Natural killer cell treated with Interleukin-12 subunit alpha and Interleukin-12 subunit beta and Interleukin-15 and Interleukin-18, amount 100 ng/mL, for 72 hours (primary cell): ENCODE data around the gene SLC7A1. TPM values are rescaled to one million over a fixed set of nuclear protein-coding genes. Genes with fewer than 3 reads are reported as not detected.
A peak's percentile ranks its signal among the peaks of the same experiment; 100 is the strongest.

Experiments used
- ATAC-seq, 2 donors: fragments of 150-1000 bp; cut with Tn5 transposase in 1 of 2; sonication (Bioruptor Pico), chemical (Tn5 transposase) in 1 of 2; 2 replicates each; pipeline ENCODE4 v1.10.0; 2021
- DNase-seq: peaks from one replicate; pipeline ENCODE4 v3.0.0; 2022; ENCODE audit warnings: low spot score
- H3K27ac Mint-ChIP-seq, 2 donors: 1 replicate in 1 of 2; 2 replicates in 1 of 2; pipeline ENCODE4 v1.8.0; 2022; ENCODE audit warnings: mixed read lengths in 2 of 2, mild to moderate bottlenecking in 1 of 2, moderate library complexity in 1 of 2
- H3K27me3 Mint-ChIP-seq, 2 donors: 1 replicate in 1 of 2; 2 replicates in 1 of 2; pipeline ENCODE4 v1.8.0; 2022; ENCODE audit warnings: mixed read lengths in 2 of 2
- H3K36me3 Mint-ChIP-seq: one replicate; pipeline ENCODE4 v1.8.0; 2022; ENCODE audit warnings: mixed read lengths
- H3K4me1 Mint-ChIP-seq, 2 donors: 1 replicate in 1 of 2; 2 replicates in 1 of 2; pipeline ENCODE4 v1.8.0; 2022; ENCODE audit warnings: low read depth in 2 of 2, mixed read lengths in 2 of 2, mild to moderate bottlenecking in 1 of 2
- H3K4me3 Mint-ChIP-seq: one replicate; pipeline ENCODE4 v1.8.0; 2022; ENCODE audit warnings: mixed read lengths
- H3K9me3 Mint-ChIP-seq: 2 replicates; pipeline ENCODE4 v1.8.0; 2022; ENCODE audit warnings: mixed read lengths
- total RNA-seq, 2 donors: library from RNA; stranded (reverse); gene quantifications; one replicate each; pipeline ENCODE4 v1.2.3, GENCODE V29; 2022

Gene SLC7A1
- total RNA-seq, 2 donors from 2014 or later = 80.2 to 152 TPM

GRCh38 chr13:29563941-29564340 lies 31.5 kb downstream of the SLC7A1 start:
- Mint-ChIP-seq H3K27ac (no peak overlapping the region), H3K9me3 (no peaks in the 10 kb centered on the region), H3K27me3 (no peaks in the 10 kb centered on the region), H3K4me1 (peaks cover 10 to 28% of the 10 kb centered on the region in 2 donors), H3K4me3 (no peak overlapping the region), H3K36me3 (no peaks in the 10 kb centered on the region)
- no peak for DNase-seq
- ATAC-seq = no peak

DNA sequence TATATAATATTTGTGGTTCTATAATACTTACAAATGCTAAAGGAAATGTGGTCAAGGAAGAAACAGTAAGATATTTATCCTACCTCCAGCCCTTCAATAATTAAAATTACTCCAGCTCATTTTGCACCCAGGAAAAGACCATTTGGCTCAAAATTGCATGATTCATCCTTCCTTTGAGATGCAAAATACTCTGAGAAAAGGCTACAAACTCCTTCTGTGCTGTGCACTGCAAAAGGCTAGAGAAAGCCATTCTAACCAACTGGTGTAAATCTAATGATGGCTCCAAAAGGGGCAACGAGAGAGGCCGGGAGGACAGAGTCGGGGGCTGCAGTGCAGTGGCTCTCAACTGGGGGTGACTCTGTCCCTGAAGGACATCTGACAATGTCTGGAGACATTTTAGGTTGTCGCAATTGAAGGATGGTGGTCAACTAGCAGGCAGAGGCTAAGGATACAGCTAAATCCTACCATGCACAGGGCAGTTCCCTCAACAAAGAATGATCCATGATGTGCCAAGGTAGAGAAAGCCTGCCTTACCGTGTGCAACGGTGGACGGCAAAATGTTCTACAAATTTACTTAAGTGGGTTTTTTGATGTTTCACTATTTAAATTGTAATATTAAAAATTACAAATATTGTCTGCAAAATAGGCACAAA lies 32.6 kb downstream of the SLC7A1 start:
- H3K27me3 Mint-ChIP-seq = no peaks in the 10 kb centered on the region
- H3K9me3 Mint-ChIP-seq = no peaks in the 10 kb centered on the region
- no peak overlapping the region for H3K27ac Mint-ChIP-seq
- peaks cover 10 to 23% of the 10 kb centered on the region in 2 donors for H3K4me1 Mint-ChIP-seq
- H3K4me3 Mint-ChIP-seq = no peak overlapping the region
- no peaks in the 10 kb centered on the region for H3K36me3 Mint-ChIP-seq
- ATAC-seq (no peak), DNase-seq (no peak)

- peaks cover 13 to 23% of the 10 kb centered on the region in 2 donors for H3K4me1 Mint-ChIP-seq
- no peak overlapping the region for H3K4me3 Mint-ChIP-seq
- no peak for DNase-seq
- H3K36me3 Mint-ChIP-seq = no peaks in the 10 kb centered on the region
- H3K27me3 Mint-ChIP-seq = no peaks in the 10 kb centered on the region
- no peak overlapping the region for H3K27ac Mint-ChIP-seq
- H3K9me3 Mint-ChIP-seq = no peaks in the 10 kb centered on the region
- no peak for ATAC-seq
These were observed 33.6 kb downstream of the SLC7A1 start for GRCh38 chr13:29561918-29562317.

- Mint-ChIP-seq H3K4me1 (peaks cover 0 to 11% of the 10 kb centered on the region in 2 donors), H3K4me3 (no peak overlapping the region), H3K9me3 (no peaks in the 10 kb centered on the region), H3K27me3 (no peaks in the 10 kb centered on the region), H3K36me3 (peaks cover 4% of the 10 kb centered on the region), H3K27ac (no peak overlapping the region)
- DNase-seq (no peak), ATAC-seq (no peak)
These were observed 38.7 kb downstream of the SLC7A1 start for GRCh38 chr13:29556742-29557141.

DNA sequence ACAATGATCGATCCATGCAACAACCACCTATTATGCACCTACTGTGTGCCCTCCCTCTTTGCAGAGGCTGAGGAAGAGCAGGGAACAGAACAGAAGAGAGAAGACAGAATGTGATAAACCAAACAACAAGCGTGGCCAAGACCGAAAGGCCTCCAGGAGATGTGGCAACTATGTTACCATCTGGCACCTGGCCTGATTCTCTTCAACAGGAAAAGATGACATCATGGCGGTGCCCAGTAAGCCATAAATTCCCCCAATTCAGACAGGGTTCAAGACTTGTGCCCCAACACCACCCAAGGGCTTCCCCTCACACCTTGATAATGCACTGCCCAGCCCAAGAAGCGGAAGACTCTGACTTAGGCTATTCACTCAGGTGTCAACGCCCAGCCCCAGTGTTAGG lies 44.3 kb downstream of the SLC7A1 start:
- no peak overlapping the region for H3K27ac Mint-ChIP-seq

GRCh38 chr13:29550430-29550988 lies 45.0 kb downstream of the SLC7A1 start:
- Mint-ChIP-seq H3K36me3 (peaks cover 10% of the 10 kb centered on the region), H3K27ac (no peak overlapping the region), H3K9me3 (no peaks in the 10 kb centered on the region), H3K4me3 (no peak overlapping the region), H3K27me3 (no peaks in the 10 kb centered on the region), H3K4me1 (peaks cover 0 to 16% of the 10 kb centered on the region in 2 donors)
- no peak for ATAC-seq
- DNase-seq = no peak

More for the DNA sequence above, 44.3 kb downstream of the SLC7A1 start:
- peaks cover 0 to 16% of the 10 kb centered on the region in 2 donors for H3K4me1 Mint-ChIP-seq
- DNase-seq = no peak
- no peaks in the 10 kb centered on the region for H3K27me3 Mint-ChIP-seq
- H3K36me3 Mint-ChIP-seq = peaks cover 10% of the 10 kb centered on the region
- ATAC-seq = no peak
- H3K4me3 Mint-ChIP-seq = no peak overlapping the region
- no peaks in the 10 kb centered on the region for H3K9me3 Mint-ChIP-seq

GRCh38 chr13:29548722-29549121 lies 46.8 kb downstream of the SLC7A1 start:
- DNase-seq (no peak), ATAC-seq (no peak)
- peaks cover 0 to 19% of the 10 kb centered on the region in 2 donors for H3K4me1 Mint-ChIP-seq
- H3K27me3 Mint-ChIP-seq = no peaks in the 10 kb centered on the region
- peaks cover 10% of the 10 kb centered on the region for H3K36me3 Mint-ChIP-seq
- H3K9me3 Mint-ChIP-seq = no peaks in the 10 kb centered on the region
- H3K4me3 Mint-ChIP-seq = no peak overlapping the region
- H3K27ac Mint-ChIP-seq = no peak overlapping the region

- ATAC-seq (no peak), DNase-seq (no peak)
- no peaks in the 10 kb centered on the region for H3K9me3 Mint-ChIP-seq
- H3K4me1 Mint-ChIP-seq = peaks cover 4 to 24% of the 10 kb centered on the region in 2 donors
- no peak overlapping the region for H3K4me3 Mint-ChIP-seq
- H3K27ac Mint-ChIP-seq = no peak overlapping the region
- H3K27me3 Mint-ChIP-seq = no peaks in the 10 kb centered on the region
- H3K36me3 Mint-ChIP-seq = peaks cover 6% of the 10 kb centered on the region
These were observed 48.3 kb downstream of the SLC7A1 start for GRCh38 chr13:29547153-29547552.

- peaks cover 4 to 19% of the 10 kb centered on the region in 2 donors for H3K4me1 Mint-ChIP-seq
- H3K27ac Mint-ChIP-seq = no peak overlapping the region
- ATAC-seq = no peak
- H3K4me3 Mint-ChIP-seq = no peak overlapping the region
- H3K36me3 Mint-ChIP-seq = peaks cover 6% of the 10 kb centered on the region
- no peaks in the 10 kb centered on the region for H3K9me3 Mint-ChIP-seq
- no peaks in the 10 kb centered on the region for H3K27me3 Mint-ChIP-seq
- DNase-seq = no peak
These were observed 48.8 kb downstream of the SLC7A1 start for GRCh38 chr13:29546662-29547061.

- DNase-seq (no peak), ATAC-seq (no peak)
- H3K4me3 Mint-ChIP-seq = no peak overlapping the region
- no peaks in the 10 kb centered on the region for H3K9me3 Mint-ChIP-seq
- no peaks in the 10 kb centered on the region for H3K27me3 Mint-ChIP-seq
- H3K36me3 Mint-ChIP-seq = peaks cover 7% of the 10 kb centered on the region
- peaks cover 9 to 18% of the 10 kb centered on the region in 2 donors for H3K4me1 Mint-ChIP-seq
- H3K27ac Mint-ChIP-seq = no peak overlapping the region
These were observed 49.5 kb downstream of the SLC7A1 start for GRCh38 chr13:29545988-29546387.

DNA sequence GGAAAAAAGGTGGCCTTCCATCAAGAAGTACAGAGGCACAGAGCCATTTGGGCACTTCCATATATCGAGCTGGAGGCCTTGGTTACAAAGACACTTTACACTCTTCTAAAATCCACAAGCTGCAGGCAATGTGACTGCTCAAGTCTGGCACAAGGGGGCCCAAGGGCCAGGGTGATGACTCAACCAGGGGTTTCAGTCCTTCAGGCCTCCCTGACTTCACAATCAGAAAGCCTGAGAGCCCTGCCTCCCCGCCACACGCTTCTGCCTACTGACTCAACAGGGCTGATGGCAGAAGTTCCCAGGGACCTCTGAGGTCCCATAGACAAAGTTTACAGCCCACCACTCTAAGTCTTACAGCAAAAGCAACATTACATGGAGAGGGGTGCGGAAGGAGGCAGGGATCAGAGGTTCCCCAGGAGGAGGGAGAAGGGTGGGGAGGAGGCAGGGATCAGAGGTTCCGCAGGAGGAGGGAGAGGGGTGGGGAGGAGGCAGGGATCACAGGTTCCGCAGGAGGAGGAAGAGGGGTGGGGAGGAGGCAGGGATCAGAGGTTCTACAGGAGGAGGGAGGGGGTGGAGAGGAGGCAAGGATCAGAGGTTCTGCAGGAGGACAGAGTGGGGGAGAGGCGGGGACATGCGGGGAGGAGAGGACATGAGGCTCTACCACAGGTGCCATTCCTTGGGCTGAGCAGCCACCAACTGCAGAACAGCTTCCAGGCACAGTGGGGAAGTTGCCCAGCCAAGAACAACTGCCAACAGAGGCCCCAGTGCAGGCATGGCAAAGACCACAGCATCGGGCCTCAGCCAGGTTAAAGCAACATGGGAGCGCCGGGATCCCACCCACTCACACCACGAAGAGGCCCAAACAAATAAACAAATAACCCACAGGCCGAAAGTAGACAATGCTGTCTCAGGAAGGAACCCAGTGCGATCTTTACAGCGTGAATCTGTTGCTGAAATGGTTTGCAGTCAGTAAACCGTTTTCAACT lies 52.0 kb downstream of the SLC7A1 start:
- ATAC-seq = peak in 1 of 2 donors; percentile 84
- Mint-ChIP-seq H3K4me1 (peaks cover 12 to 20% of the 10 kb centered on the region in 2 donors), H3K27ac (no peak overlapping the region)

GRCh38 chr13:29542381-29542780 lies 53.1 kb downstream of the SLC7A1 start:
- Mint-ChIP-seq H3K4me1 (peaks cover 18 to 23% of the 10 kb centered on the region in 2 donors), H3K36me3 (peaks cover 8% of the 10 kb centered on the region), H3K27ac (no peak overlapping the region), H3K9me3 (no peaks in the 10 kb centered on the region), H3K4me3 (no peak overlapping the region), H3K27me3 (no peaks in the 10 kb centered on the region)
- ATAC-seq (no peak), DNase-seq (no peak)

More for the DNA sequence above, 52.0 kb downstream of the SLC7A1 start:
- Mint-ChIP-seq H3K27me3 (no peaks in the 10 kb centered on the region), H3K36me3 (peaks cover 8% of the 10 kb centered on the region), H3K4me3 (no peak overlapping the region), H3K9me3 (no peaks in the 10 kb centered on the region)
- DNase-seq = no peak

- H3K27me3 Mint-ChIP-seq = no peaks in the 10 kb centered on the region
- ATAC-seq (no peak), DNase-seq (no peak)
- no peaks in the 10 kb centered on the region for H3K9me3 Mint-ChIP-seq
- H3K4me3 Mint-ChIP-seq = no peak overlapping the region
- H3K27ac Mint-ChIP-seq = no peak overlapping the region
- H3K4me1 Mint-ChIP-seq = peaks cover 18 to 23% of the 10 kb centered on the region in 2 donors
- H3K36me3 Mint-ChIP-seq = peaks cover 8% of the 10 kb centered on the region
These were observed 54.1 kb downstream of the SLC7A1 start for GRCh38 chr13:29541400-29541799.

DNA sequence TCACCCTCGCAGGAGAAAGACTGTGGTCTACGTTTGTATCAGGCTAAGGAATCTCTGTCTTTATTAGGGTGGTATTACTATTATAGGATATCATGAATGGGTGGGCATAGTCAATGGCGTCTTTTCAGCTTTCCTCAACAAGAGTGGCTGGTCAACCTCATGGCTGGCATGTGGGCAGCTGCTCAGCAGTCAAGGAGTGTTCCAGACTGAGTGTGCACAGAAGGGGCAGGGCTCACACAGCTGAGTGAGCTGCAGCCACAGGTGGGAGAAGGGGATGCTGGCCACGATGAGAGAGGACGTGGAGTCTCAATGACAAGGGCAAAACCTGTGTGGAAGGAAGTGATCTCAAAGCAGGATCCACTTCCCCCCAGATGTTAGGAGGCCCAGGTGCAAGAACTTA lies 54.7 kb downstream of the SLC7A1 start:
- Mint-ChIP-seq H3K4me1 (peaks cover 18 to 23% of the 10 kb centered on the region in 2 donors), H3K27ac (peak overlapping the region in 1 of 2 donors; percentile 8), H3K27me3 (no peaks in the 10 kb centered on the region), H3K4me3 (no peak overlapping the region), H3K9me3 (no peaks in the 10 kb centered on the region), H3K36me3 (peaks cover 12% of the 10 kb centered on the region)
- DNase-seq = no peak
- no peak for ATAC-seq
